HepG2 (cell line): ENCODE measurements around the gene ATRAID. TPM values are rescaled to one million over a fixed set of nuclear protein-coding genes. Genes with fewer than 3 reads are reported as not detected.
A peak's percentile ranks its signal among the peaks of the same experiment; 100 is the strongest.

Experiments
- CBX2 ChIP-seq, 2 experiments: fragments of 200-600 bp in 1 of 2; sonication (generic); formaldehyde crosslinking in 1 of 2; IDR thresholded peaks; 2 replicates each; pipeline versions ENCODE4 v1.7.0 to v1.8.1; 2018 to 2022; ENCODE audit warnings: low read depth in 2 of 2, low read length in 1 of 2, mild to moderate bottlenecking in 1 of 2, missing genetic modification reagents in 1 of 2
- HOMEZ ChIP-seq: IDR thresholded peaks from 2 replicates; pipeline ENCODE4 v1.6.1; 2016; ENCODE audit warnings: low read depth
- IKZF4 ChIP-seq: sonication (generic); formaldehyde crosslinking; IDR thresholded peaks from 2 replicates; pipeline ENCODE4 v1.5.1; 2020; ENCODE audit warnings: borderline replicate concordance, mild to moderate bottlenecking, low read depth, missing genetic modification reagents; ENCODE audit errors: not compliant biosample characterization
- LCORL ChIP-seq, 2 experiments: fragments of 450-650 bp in 1 of 2; sonication (generic) in 1 of 2; formaldehyde crosslinking in 1 of 2; IDR thresholded peaks; 2 replicates each; pipeline versions ENCODE4 v1.5.0 to v1.6.1; 2017 to 2020; ENCODE audit warnings: antibody characterized with exemption in 1 of 2, missing genetic modification reagents in 1 of 2
- MLX ChIP-seq: IDR thresholded peaks from 2 replicates; pipeline ENCODE4 v1.6.1; 2016
- NR1H2 ChIP-seq: sonication (generic); formaldehyde crosslinking; IDR thresholded peaks from 2 replicates; pipeline ENCODE4 v1.8.1; 2022; ENCODE audit warnings: low read depth, missing genetic modification reagents, borderline replicate concordance
- PCBP1 ChIP-seq: fragments of 200-400 bp; formaldehyde crosslinking; IDR thresholded peaks from 2 replicates; pipeline ENCODE4 v1.6.1; 2017; ENCODE audit warnings: mild to moderate bottlenecking, low read depth, low read length, borderline replicate concordance
- POLR2G ChIP-seq: fragments of 200-400 bp; formaldehyde crosslinking; IDR thresholded peaks from 2 replicates; pipeline ENCODE4 v1.6.1; 2018; ENCODE audit warnings: mild to moderate bottlenecking, low read depth, low read length, moderate library complexity
- RFXANK ChIP-seq: IDR thresholded peaks from 2 replicates; pipeline ENCODE4 v1.6.1; 2016
- SAP130 ChIP-seq: IDR thresholded peaks from 2 replicates; pipeline ENCODE4 v1.6.1; 2016; ENCODE audit warnings: low read depth
- SATB2 ChIP-seq: sonication (generic); formaldehyde crosslinking; IDR thresholded peaks from 2 replicates; pipeline ENCODE4 v1.5.0; 2020; ENCODE audit warnings: missing genetic modification reagents
- YEATS2 ChIP-seq: sonication (generic); formaldehyde crosslinking; IDR thresholded peaks from 2 replicates; pipeline ENCODE4 v1.4.0; 2020; ENCODE audit warnings: missing genetic modification reagents, borderline replicate concordance
- ZNF264 ChIP-seq: sonication (generic); formaldehyde crosslinking; IDR thresholded peaks from 2 replicates; pipeline ENCODE4 v1.4.0; 2020; ENCODE audit warnings: missing genetic modification reagents
- ZNF280D ChIP-seq: sonication (generic); formaldehyde crosslinking; IDR thresholded peaks from 2 replicates; pipeline ENCODE4 v1.5.1; 2020; ENCODE audit warnings: mild to moderate bottlenecking, missing genetic modification reagents
- ZNF441 ChIP-seq: sonication (generic); formaldehyde crosslinking; IDR thresholded peaks from 2 replicates; pipeline ENCODE4 v1.7.0; 2021; ENCODE audit warnings: missing genetic modification reagents, borderline replicate concordance
- ZNF512B ChIP-seq: sonication (generic); formaldehyde crosslinking; IDR thresholded peaks from 2 replicates; pipeline ENCODE4 v1.5.1; 2020; ENCODE audit warnings: missing genetic modification reagents, mild to moderate bottlenecking, borderline replicate concordance
- ZNF563 ChIP-seq: sonication (generic); formaldehyde crosslinking; IDR thresholded peaks from 2 replicates; pipeline ENCODE4 v1.8.0; 2022; ENCODE audit warnings: mild to moderate bottlenecking, moderate library complexity, missing genetic modification reagents
- ZNF619 ChIP-seq: sonication (generic); formaldehyde crosslinking; IDR thresholded peaks from 2 replicates; pipeline ENCODE4 v1.4.0; 2020; ENCODE audit warnings: mild to moderate bottlenecking, missing genetic modification reagents
- ZNF660 ChIP-seq: sonication (generic); formaldehyde crosslinking; IDR thresholded peaks from 2 replicates; pipeline ENCODE4 v1.5.1; 2020; ENCODE audit warnings: mild to moderate bottlenecking, low read depth, missing genetic modification reagents, borderline replicate concordance
- ZNF709 ChIP-seq: sonication (generic); formaldehyde crosslinking; IDR thresholded peaks from 2 replicates; pipeline ENCODE4 v1.5.0; 2020; ENCODE audit warnings: mild to moderate bottlenecking, missing genetic modification reagents
- polyA plus RNA-seq, 8 experiments: library from polyadenylated mRNA; depleted of rRNA in 3 of 8; stranded (reverse) in 7 of 8; unstranded in 1 of 8; fragments of >200 nt; fragmentation: Illumina TruSeq in 4 of 8; extraction: Trizol in 4 of 8; gene quantifications; 2 replicates each; pipeline versions ENCODE4 v1.2.1 to v1.2.3, GENCODE V29; 2011 to 2016; ENCODE audit warnings: low read depth in 4 of 8, missing spikeins in 1 of 8, mixed read lengths in 1 of 8; ENCODE audit not compliant: insufficient read depth in 1 of 8
- total RNA-seq, 5 experiments: library from RNA; depleted of rRNA; stranded (reverse); fragments of >200 nt; fragmentation: Illumina TruSeq; extraction: Trizol; gene quantifications; 2 replicates each; pipeline ENCODE4 v1.2.3, GENCODE V29; 2016; ENCODE audit warnings: low read depth in 1 of 5

ATRAID gene
- total and polyA plus RNA-seq, 2 of the 13 experiments (the other 11 are each of a cell fraction or from before 2014, with no cell fraction given) = 207 to 382 TPM

GRCh38 chr2:27177441-27178351 lies 34.1 kb upstream of the ATRAID start (continued):
- peak; percentile 93; the same call in 1 of the 2 replicates for TF ChIP-seq ZNF280D
- no peak for TF ChIP-seq PCBP1
- TF ChIP-seq ZNF264 (CRISPR knock-in tag) = peak; percentile 91
- TF ChIP-seq LCORL (IDR thresholded peaks at IDR 0.05) = peak; percentile 95
- peak; percentile 84; the same call in 1 of the 2 replicates for TF ChIP-seq LCORL (CRISPR knock-in tag; IDR thresholded peaks at IDR 0.05)
- TF ChIP-seq SATB2 (CRISPR knock-in tag) = peak; percentile 30
- peak; percentile 83 for TF ChIP-seq SAP130 (CRISPR knock-in tag)
- no peak for TF ChIP-seq ZNF660 (CRISPR knock-in tag)
- TF ChIP-seq ZNF563 (CRISPR knock-in tag) = peak; percentile 93
- TF ChIP-seq MLX (CRISPR knock-in tag) = peak; percentile 92
- TF ChIP-seq CBX2 (IDR thresholded peaks at IDR 0.05; ENCODE audit: low read depth, low read length) = no peak
- no peak; the same call in 1 of the 2 replicates for TF ChIP-seq CBX2 (CRISPR knock-in tag; IDR thresholded peaks at IDR 0.05; ENCODE audit: low read depth)
- no peak for TF ChIP-seq RFXANK
- TF ChIP-seq POLR2G = no peak
- no peak; the same call in 1 of the 2 replicates for TF ChIP-seq ZNF709 (CRISPR knock-in tag)
- no peak for TF ChIP-seq NR1H2 (CRISPR knock-in tag)
- peak; percentile 14; the same call in 1 of the 2 replicates for TF ChIP-seq ZNF441 (CRISPR knock-in tag)
- TF ChIP-seq ZNF619 = peak; percentile 62; the same call in 1 of the 2 replicates
- TF ChIP-seq IKZF4 (CRISPR knock-in tag) = no peak
- TF ChIP-seq ZNF512B (CRISPR knock-in tag) = no peak
- TF ChIP-seq YEATS2 (CRISPR knock-in tag) = 0 out of 2 replicates have a peak, but pooled peaks have one; percentile 25
- TF ChIP-seq HOMEZ = peak; percentile 73
